OCI-LY1 (cell line): ENCODE results near the gene DDR2.

Experiments
- EZH2 ChIP-seq: fragments of 200-600 bp; sonication (generic), shearing (Covaris generic); IDR thresholded peaks from 2 replicates; pipeline ENCODE4 v1.8.0; 2017; ENCODE audit warnings: borderline replicate concordance, mixed run types, mild to moderate bottlenecking, antibody characterized with exemption, low read length, moderate library complexity, mixed read lengths
- TF ChIP-seq, protein P1 (sequence below): fragments of 200-600 bp; sonication (generic), shearing (Covaris generic); IDR thresholded peaks from 2 replicates; pipeline ENCODE4 v1.5.1; 2017; ENCODE audit warnings: mild to moderate bottlenecking, antibody characterized with exemption, low read length, moderate library complexity, mixed read lengths

DNA sequence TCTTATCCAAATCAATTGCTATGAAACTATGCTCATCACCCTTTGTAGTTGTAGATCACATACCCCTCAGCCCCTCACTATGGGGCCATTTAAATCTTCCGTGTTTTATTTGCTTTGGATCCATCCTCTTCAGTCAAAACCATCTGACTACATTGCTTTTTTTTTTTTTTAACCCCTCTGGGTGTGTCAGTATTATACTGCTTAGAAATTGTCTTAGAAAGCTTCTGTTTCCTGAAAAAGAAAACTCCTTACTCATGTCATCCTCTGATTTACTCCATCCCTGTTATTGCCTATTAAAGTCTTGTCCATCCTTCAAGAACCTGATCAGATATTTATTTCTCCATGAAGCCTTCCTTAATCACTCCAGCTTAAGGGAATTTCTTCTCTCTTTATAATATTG is 84.3 kb downstream of the DDR2 start:
- TF ChIP-seq, protein P1, sequence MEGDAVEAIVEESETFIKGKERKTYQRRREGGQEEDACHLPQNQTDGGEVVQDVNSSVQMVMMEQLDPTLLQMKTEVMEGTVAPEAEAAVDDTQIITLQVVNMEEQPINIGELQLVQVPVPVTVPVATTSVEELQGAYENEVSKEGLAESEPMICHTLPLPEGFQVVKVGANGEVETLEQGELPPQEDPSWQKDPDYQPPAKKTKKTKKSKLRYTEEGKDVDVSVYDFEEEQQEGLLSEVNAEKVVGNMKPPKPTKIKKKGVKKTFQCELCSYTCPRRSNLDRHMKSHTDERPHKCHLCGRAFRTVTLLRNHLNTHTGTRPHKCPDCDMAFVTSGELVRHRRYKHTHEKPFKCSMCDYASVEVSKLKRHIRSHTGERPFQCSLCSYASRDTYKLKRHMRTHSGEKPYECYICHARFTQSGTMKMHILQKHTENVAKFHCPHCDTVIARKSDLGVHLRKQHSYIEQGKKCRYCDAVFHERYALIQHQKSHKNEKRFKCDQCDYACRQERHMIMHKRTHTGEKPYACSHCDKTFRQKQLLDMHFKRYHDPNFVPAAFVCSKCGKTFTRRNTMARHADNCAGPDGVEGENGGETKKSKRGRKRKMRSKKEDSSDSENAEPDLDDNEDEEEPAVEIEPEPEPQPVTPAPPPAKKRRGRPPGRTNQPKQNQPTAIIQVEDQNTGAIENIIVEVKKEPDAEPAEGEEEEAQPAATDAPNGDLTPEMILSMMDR, result no peak
- TF ChIP-seq EZH2, result no peak
